ENCODE results near the gene NFATC3.

NFATC3 gene

DNA sequence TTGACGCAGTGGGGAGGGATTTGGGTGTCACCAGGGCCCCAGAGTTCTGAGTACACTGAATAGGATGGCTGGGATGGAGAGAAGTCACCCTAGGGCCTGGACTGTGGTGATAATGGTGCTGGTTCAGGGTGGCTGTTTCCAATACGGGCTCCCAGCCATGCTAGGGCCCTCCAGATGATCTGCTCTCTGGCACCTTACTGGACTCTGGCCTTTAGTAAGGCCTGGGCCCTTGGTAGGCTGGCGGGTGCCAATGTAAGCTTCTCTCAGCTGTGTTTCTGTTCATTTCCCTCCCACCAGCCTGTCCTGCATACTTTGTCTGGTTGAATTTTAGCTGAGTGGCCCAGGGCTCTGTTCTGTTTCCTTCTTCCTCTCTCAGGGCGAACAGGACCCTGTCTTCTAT, 162.8 kb downstream of the NFATC3 start:
- TF ChIP-seq, protein P1, sequence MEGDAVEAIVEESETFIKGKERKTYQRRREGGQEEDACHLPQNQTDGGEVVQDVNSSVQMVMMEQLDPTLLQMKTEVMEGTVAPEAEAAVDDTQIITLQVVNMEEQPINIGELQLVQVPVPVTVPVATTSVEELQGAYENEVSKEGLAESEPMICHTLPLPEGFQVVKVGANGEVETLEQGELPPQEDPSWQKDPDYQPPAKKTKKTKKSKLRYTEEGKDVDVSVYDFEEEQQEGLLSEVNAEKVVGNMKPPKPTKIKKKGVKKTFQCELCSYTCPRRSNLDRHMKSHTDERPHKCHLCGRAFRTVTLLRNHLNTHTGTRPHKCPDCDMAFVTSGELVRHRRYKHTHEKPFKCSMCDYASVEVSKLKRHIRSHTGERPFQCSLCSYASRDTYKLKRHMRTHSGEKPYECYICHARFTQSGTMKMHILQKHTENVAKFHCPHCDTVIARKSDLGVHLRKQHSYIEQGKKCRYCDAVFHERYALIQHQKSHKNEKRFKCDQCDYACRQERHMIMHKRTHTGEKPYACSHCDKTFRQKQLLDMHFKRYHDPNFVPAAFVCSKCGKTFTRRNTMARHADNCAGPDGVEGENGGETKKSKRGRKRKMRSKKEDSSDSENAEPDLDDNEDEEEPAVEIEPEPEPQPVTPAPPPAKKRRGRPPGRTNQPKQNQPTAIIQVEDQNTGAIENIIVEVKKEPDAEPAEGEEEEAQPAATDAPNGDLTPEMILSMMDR (conservative IDR thresholded peaks at IDR 0.05; ENCODE audit: low read depth, low read length), result no peak
- H3K4me3 ChIP-seq (ENCODE audit: low read depth, low read length), result no peak overlapping the region
- no peak for DNase-seq (ENCODE audit: low read depth)

DNA sequence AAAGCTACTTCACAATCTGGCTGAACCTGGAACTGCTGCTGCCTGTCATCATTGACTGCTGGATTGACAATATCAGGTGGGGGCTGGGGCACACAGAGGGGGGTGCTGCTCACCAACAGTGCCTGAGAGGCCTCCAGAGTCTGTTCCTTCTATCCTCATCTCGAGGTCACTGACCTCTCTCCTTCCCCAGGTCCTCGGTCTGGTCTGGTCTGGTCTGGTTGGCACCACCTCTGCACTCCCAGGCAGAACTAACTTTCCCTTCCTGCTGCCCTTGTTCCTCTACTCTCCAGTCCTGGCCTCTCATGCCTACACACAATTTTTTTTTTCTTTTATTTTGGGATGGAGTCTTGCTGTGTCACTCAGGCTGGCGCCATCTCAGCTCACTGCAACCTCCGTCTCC, 164.2 kb downstream of the NFATC3 start:
- no peak for DNase-seq (ENCODE audit: low read depth)
- TF ChIP-seq, protein P1 (conservative IDR thresholded peaks at IDR 0.05; ENCODE audit: low read depth, low read length), result no peak
- H3K4me3 ChIP-seq (ENCODE audit: low read depth, low read length), result no peak overlapping the region

GRCh38 chr16:68250951-68251350, 165.8 kb downstream of the NFATC3 start:
- H3K4me3 ChIP-seq (ENCODE audit: low read depth, low read length), result no peak overlapping the region
- DNase-seq (ENCODE audit: low read depth), result no peak
- TF ChIP-seq, protein P1 (conservative IDR thresholded peaks at IDR 0.05; ENCODE audit: low read depth, low read length), result no peak

DNA sequence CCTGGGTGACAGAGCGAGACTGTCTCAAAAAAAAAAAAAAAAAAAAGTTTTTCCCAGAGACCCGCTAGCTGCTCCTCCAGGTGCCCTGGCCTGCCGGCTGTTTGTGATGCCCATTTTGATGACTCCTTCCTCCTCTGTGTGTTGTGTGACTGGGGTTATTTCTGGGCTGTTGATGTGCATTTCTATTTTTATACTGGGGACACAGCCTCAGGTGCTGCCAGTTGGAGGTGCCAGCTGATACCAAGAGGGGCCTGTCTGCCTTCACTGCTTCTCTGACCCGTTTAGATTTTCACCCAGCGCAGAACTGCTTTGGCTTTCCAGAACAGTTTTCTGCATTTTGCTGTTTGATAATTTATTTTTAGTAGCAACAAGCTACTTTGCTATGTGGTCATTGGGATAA, 166.7 kb downstream of the NFATC3 start:
- TF ChIP-seq, protein P1 (conservative IDR thresholded peaks at IDR 0.05; ENCODE audit: low read depth, low read length), result no peak
- no peak overlapping the region for H3K4me3 ChIP-seq (ENCODE audit: low read depth, low read length)
- DNase-seq (ENCODE audit: low read depth), result no peak

DNA sequence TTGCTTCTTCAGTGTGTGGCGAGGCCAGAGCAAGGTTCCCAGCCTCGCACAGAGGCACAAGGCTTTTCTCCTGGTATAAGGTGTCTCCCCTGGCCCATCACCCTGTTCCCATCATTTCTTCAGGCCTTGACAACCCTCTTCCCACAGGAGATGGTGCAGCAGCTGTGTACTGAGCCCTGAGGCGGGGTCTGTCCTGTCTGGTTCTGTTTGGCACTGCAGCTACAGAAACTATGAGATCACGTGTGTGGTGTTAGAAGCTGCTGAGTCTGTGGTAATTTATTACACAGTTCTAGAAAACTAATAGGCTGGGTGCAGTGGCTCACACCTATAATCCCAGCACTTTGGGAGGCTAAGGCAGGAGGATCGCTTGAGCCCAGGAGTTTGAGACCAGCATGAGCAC, 167.2 kb downstream of the NFATC3 start:
- no peak for DNase-seq (ENCODE audit: low read depth)
- TF ChIP-seq, protein P1 (conservative IDR thresholded peaks at IDR 0.05; ENCODE audit: low read depth, low read length), result no peak
- no peak overlapping the region for H3K4me3 ChIP-seq (ENCODE audit: low read depth, low read length)

GRCh38 chr16:68253721-68254120, 168.6 kb downstream of the NFATC3 start:
- TF ChIP-seq, protein P1 (conservative IDR thresholded peaks at IDR 0.05; ENCODE audit: low read depth, low read length), result no peak
- no peak overlapping the region for H3K4me3 ChIP-seq (ENCODE audit: low read depth, low read length)
- no peak for DNase-seq (ENCODE audit: low read depth)

- H3K4me3 ChIP-seq (ENCODE audit: low read depth, low read length), result no peak overlapping the region
- DNase-seq (ENCODE audit: low read depth), result no peak
- TF ChIP-seq, protein P1 (conservative IDR thresholded peaks at IDR 0.05; ENCODE audit: low read depth, low read length), result no peak
Observed at GRCh38 chr16:68255712-68256111, 170.5 kb downstream of the NFATC3 start.
